Fibroblast of skin of right quadriceps (primary cell): ENCODE results near the gene CCDC88C.
"Not testable (repeated sequence)": the region's sequence is repeated elsewhere in the genome, so short reads cannot be mapped to it uniquely, and the experiment has no call there.

Source experiments
- DNase-seq: peaks from one replicate; pipeline ENCODE4 v3.0.0-alpha.2; 2013

CCDC88C gene

GRCh38 chr14:91284146-91284790 lies 133.4 kb downstream of the CCDC88C start:
- DNase-seq = peak; percentile 81

- DNase-seq = no peak
Observed at GRCh38 chr14:91283666-91284065, 134.0 kb downstream of the CCDC88C start.

GRCh38 chr14:91282954-91283645 lies 134.5 kb downstream of the CCDC88C start:
- no peak for DNase-seq

GRCh38 chr14:91281346-91281745 lies 136.3 kb downstream of the CCDC88C start:
- peak; percentile 44 for DNase-seq

GRCh38 chr14:91280129-91280528 lies 137.5 kb downstream of the CCDC88C start:
- DNase-seq = no peak

- DNase-seq = no peak
Observed at GRCh38 chr14:91279354-91279753, 138.3 kb downstream of the CCDC88C start.

GRCh38 chr14:91278383-91278715 lies 139.3 kb downstream of the CCDC88C start:
- DNase-seq = no peak

GRCh38 chr14:91277546-91278382 lies 139.9 kb downstream of the CCDC88C start:
- DNase-seq = no peak

GRCh38 chr14:91274796-91275195 lies 142.8 kb downstream of the CCDC88C start:
- DNase-seq = no peak

GRCh38 chr14:91273885-91274273 lies 143.7 kb downstream of the CCDC88C start:
- no peak for DNase-seq

GRCh38 chr14:91273273-91273884 lies 144.2 kb downstream of the CCDC88C start:
- no peak for DNase-seq

- no peak for DNase-seq
Observed at GRCh38 chr14:91272341-91273272, 145.0 kb downstream of the CCDC88C start.

- DNase-seq = no peak
Observed at GRCh38 chr14:91271639-91272038, 146.0 kb downstream of the CCDC88C start.

GRCh38 chr14:91270619-91271018 lies 147.0 kb downstream of the CCDC88C start:
- DNase-seq = no peak

- DNase-seq = no peak
Observed at GRCh38 chr14:91270188-91270587, 147.4 kb downstream of the CCDC88C start.

GRCh38 chr14:91269076-91269991 lies 148.3 kb downstream of the CCDC88C start:
- DNase-seq = no peak

- no peak for DNase-seq
Observed at GRCh38 chr14:91267965-91268437, 149.6 kb downstream of the CCDC88C start.

GRCh38 chr14:91266276-91266675 lies 151.3 kb downstream of the CCDC88C start:
- not testable (repeated sequence) for DNase-seq

- DNase-seq = no peak
Observed at GRCh38 chr14:91265404-91265803, 152.2 kb downstream of the CCDC88C start.

- DNase-seq = no peak
Observed at GRCh38 chr14:91264151-91265150, 153.2 kb downstream of the CCDC88C start.
